Measurements from ENCODE around the gene ICOSLG. TPM values are rescaled to one million over a fixed set of nuclear protein-coding genes. Genes with fewer than 3 reads are reported as not detected.
"Not testable (repeated sequence)": the region's sequence is repeated elsewhere in the genome, so short reads cannot be mapped to it uniquely, and the experiment has no call there.

ICOSLG gene
- polyA plus RNA-seq = 1 to 10 TPM; 2.6 to 3.7 TPM

GRCh38 chr21:44240842-44241241 lies at the start of gene ICOSLG:
Gene ICOSLG (minus strand): TSS chr21:44240943. CDS start chr21:44240817, 126 bp downstream.
- H3K27ac ChIP-seq (ENCODE audit: low read depth in 2 of 2, low read length in 1 of 2); H3K9me3 ChIP-seq (ENCODE audit: control insufficient read depth in 2 of 2, insufficient read depth in 1 of 2, low read depth in 1 of 2, low read length in 1 of 2); H3K36me3 ChIP-seq (ENCODE audit: control insufficient read depth in 2 of 2, insufficient read depth in 2 of 2, low read length in 1 of 2); H3K4me1 ChIP-seq (ENCODE audit: control insufficient read depth in 2 of 2, insufficient read depth in 2 of 2, low read length in 1 of 2); H3K27me3 ChIP-seq (ENCODE audit: control insufficient read depth in 1 of 2, insufficient read depth in 2 of 2, low read length in 2 of 2); H3K4me3 ChIP-seq (ENCODE audit: low read depth in 1 of 2, low read length in 2 of 2): not testable (repeated sequence)
- WGBS, 2 donors = no CpG with 5 or more reads among the region's 53 CpGs

GRCh38 chr21:44289381-44290010 lies 48.8 kb upstream of the ICOSLG start:
- Histone ChIP-seq H3K9me3 (ENCODE audit: control insufficient read depth in 2 of 2, insufficient read depth in 1 of 2, low read depth in 1 of 2, low read length in 1 of 2) (no peaks in the 10 kb centered on the region), H3K36me3 (ENCODE audit: control insufficient read depth in 2 of 2, insufficient read depth in 2 of 2, low read length in 1 of 2) (no peaks in the 10 kb centered on the region), H3K4me3 (ENCODE audit: low read depth in 1 of 2, low read length in 2 of 2) (no peak overlapping the region), H3K27ac (ENCODE audit: low read depth in 2 of 2, low read length in 1 of 2) (no peak overlapping the region), H3K27me3 (ENCODE audit: control insufficient read depth in 1 of 2, insufficient read depth in 2 of 2, low read length in 2 of 2) (no peaks in the 10 kb centered on the region), H3K4me1 (ENCODE audit: control insufficient read depth in 2 of 2, insufficient read depth in 2 of 2, low read length in 1 of 2) (peaks cover 0 to 7% of the 10 kb centered on the region in 2 donors)
- 75 to 78% methylated on average over 24 of the region's 24 CpGs for WGBS, 2 donors

- Histone ChIP-seq H3K9me3 (ENCODE audit: control insufficient read depth in 2 of 2, insufficient read depth in 1 of 2, low read depth in 1 of 2, low read length in 1 of 2) (no peaks in the 10 kb centered on the region), H3K4me3 (ENCODE audit: low read depth in 1 of 2, low read length in 2 of 2) (no peak overlapping the region), H3K36me3 (ENCODE audit: control insufficient read depth in 2 of 2, insufficient read depth in 2 of 2, low read length in 1 of 2) (no peaks in the 10 kb centered on the region), H3K27me3 (ENCODE audit: control insufficient read depth in 1 of 2, insufficient read depth in 2 of 2, low read length in 2 of 2) (no peaks in the 10 kb centered on the region), H3K27ac (ENCODE audit: low read depth in 2 of 2, low read length in 1 of 2) (no peak overlapping the region), H3K4me1 (ENCODE audit: control insufficient read depth in 2 of 2, insufficient read depth in 2 of 2, low read length in 1 of 2) (peaks cover 0 to 5% of the 10 kb centered on the region in 2 donors)
- WGBS, 2 donors = 86 to 90% methylated on average over 23 of the region's 23 CpGs
Measured at GRCh38 chr21:44288251-44289110, 47.7 kb upstream of the ICOSLG start.

- H3K4me1 ChIP-seq (ENCODE audit: control insufficient read depth in 2 of 2, insufficient read depth in 2 of 2, low read length in 1 of 2) = peaks cover 0 to 5% of the 10 kb centered on the region in 2 donors
- WGBS, 2 donors = 67 to 68% methylated on average over 31 of the region's 31 CpGs
- H3K27me3 ChIP-seq (ENCODE audit: control insufficient read depth in 1 of 2, insufficient read depth in 2 of 2, low read length in 2 of 2) = no peaks in the 10 kb centered on the region
Measured at GRCh38 chr21:44286716-44287632, 46.2 kb upstream of the ICOSLG start.

GRCh38 chr21:44286086-44286715 lies 45.5 kb upstream of the ICOSLG start:
- H3K4me3 ChIP-seq (ENCODE audit: low read depth in 1 of 2, low read length in 2 of 2) = no peak overlapping the region
- 50 to 51% methylated on average over 18 to 21 of the region's 21 CpGs for WGBS, 2 donors
- no peak overlapping the region for H3K27ac ChIP-seq (ENCODE audit: low read depth in 2 of 2, low read length in 1 of 2)

More at GRCh38 chr21:44286716-44287632, 46.2 kb upstream of the ICOSLG start:
- H3K9me3 ChIP-seq (ENCODE audit: control insufficient read depth in 2 of 2, insufficient read depth in 1 of 2, low read depth in 1 of 2, low read length in 1 of 2) = no peaks in the 10 kb centered on the region
- no peaks in the 10 kb centered on the region for H3K36me3 ChIP-seq (ENCODE audit: control insufficient read depth in 2 of 2, insufficient read depth in 2 of 2, low read length in 1 of 2)
- no peak overlapping the region for H3K4me3 ChIP-seq (ENCODE audit: low read depth in 1 of 2, low read length in 2 of 2)
- H3K27ac ChIP-seq (ENCODE audit: low read depth in 2 of 2, low read length in 1 of 2) = no peak overlapping the region

GRCh38 chr21:44285138-44285992 lies 44.6 kb upstream of the ICOSLG start, which contains the start of gene AIRE:
Gene AIRE (plus strand): TSS chr21:44285876. CDS start chr21:44286007, 131 bp downstream.
- H3K4me3 ChIP-seq (ENCODE audit: low read depth in 1 of 2, low read length in 2 of 2) = no peak within 1 kb of the TSS
- H3K9me3 ChIP-seq (ENCODE audit: control insufficient read depth in 2 of 2, insufficient read depth in 1 of 2, low read depth in 1 of 2, low read length in 1 of 2) = no peaks in the 10 kb centered on the region
- WGBS, 2 donors = 31% methylated on average over 44 to 56 of the region's 56 CpGs
- H3K27me3 ChIP-seq (ENCODE audit: control insufficient read depth in 1 of 2, insufficient read depth in 2 of 2, low read length in 2 of 2) = no peaks in the 10 kb centered on the region
- H3K36me3 ChIP-seq (ENCODE audit: control insufficient read depth in 2 of 2, insufficient read depth in 2 of 2, low read length in 1 of 2) = no peaks in the 10 kb centered on the region
- peaks cover 0 to 5% of the 10 kb centered on the region in 2 donors for H3K4me1 ChIP-seq (ENCODE audit: control insufficient read depth in 2 of 2, insufficient read depth in 2 of 2, low read length in 1 of 2)
- H3K27ac ChIP-seq (ENCODE audit: low read depth in 2 of 2, low read length in 1 of 2) = no peak within 1 kb of the TSS

More at GRCh38 chr21:44286086-44286715, 45.5 kb upstream of the ICOSLG start:
- H3K4me1 ChIP-seq (ENCODE audit: control insufficient read depth in 2 of 2, insufficient read depth in 2 of 2, low read length in 1 of 2) = peaks cover 0 to 5% of the 10 kb centered on the region in 2 donors
- H3K36me3 ChIP-seq (ENCODE audit: control insufficient read depth in 2 of 2, insufficient read depth in 2 of 2, low read length in 1 of 2) = no peaks in the 10 kb centered on the region
- no peaks in the 10 kb centered on the region for H3K27me3 ChIP-seq (ENCODE audit: control insufficient read depth in 1 of 2, insufficient read depth in 2 of 2, low read length in 2 of 2)
- H3K9me3 ChIP-seq (ENCODE audit: control insufficient read depth in 2 of 2, insufficient read depth in 1 of 2, low read depth in 1 of 2, low read length in 1 of 2) = no peaks in the 10 kb centered on the region

GRCh38 chr21:44283948-44284347 lies 43.2 kb upstream of the ICOSLG start:
- H3K27ac ChIP-seq (ENCODE audit: low read depth in 2 of 2, low read length in 1 of 2) = no peak overlapping the region
- no peaks in the 10 kb centered on the region for H3K9me3 ChIP-seq (ENCODE audit: control insufficient read depth in 2 of 2, insufficient read depth in 1 of 2, low read depth in 1 of 2, low read length in 1 of 2)
- no peak overlapping the region for H3K4me3 ChIP-seq (ENCODE audit: low read depth in 1 of 2, low read length in 2 of 2)
- WGBS, 2 donors = 80 to 82% methylated on average over 9 to 11 of the region's 11 CpGs
- peaks cover 0 to 5% of the 10 kb centered on the region in 2 donors for H3K4me1 ChIP-seq (ENCODE audit: control insufficient read depth in 2 of 2, insufficient read depth in 2 of 2, low read length in 1 of 2)
- no peaks in the 10 kb centered on the region for H3K36me3 ChIP-seq (ENCODE audit: control insufficient read depth in 2 of 2, insufficient read depth in 2 of 2, low read length in 1 of 2)
- H3K27me3 ChIP-seq (ENCODE audit: control insufficient read depth in 1 of 2, insufficient read depth in 2 of 2, low read length in 2 of 2) = no peaks in the 10 kb centered on the region

GRCh38 chr21:44283211-44283785 lies 42.6 kb upstream of the ICOSLG start:
- H3K9me3 ChIP-seq (ENCODE audit: control insufficient read depth in 2 of 2, insufficient read depth in 1 of 2, low read depth in 1 of 2, low read length in 1 of 2); H3K27ac ChIP-seq (ENCODE audit: low read depth in 2 of 2, low read length in 1 of 2); H3K36me3 ChIP-seq (ENCODE audit: control insufficient read depth in 2 of 2, insufficient read depth in 2 of 2, low read length in 1 of 2); H3K27me3 ChIP-seq (ENCODE audit: control insufficient read depth in 1 of 2, insufficient read depth in 2 of 2, low read length in 2 of 2); H3K4me1 ChIP-seq (ENCODE audit: control insufficient read depth in 2 of 2, insufficient read depth in 2 of 2, low read length in 1 of 2); H3K4me3 ChIP-seq (ENCODE audit: low read depth in 1 of 2, low read length in 2 of 2): not testable (repeated sequence)
- WGBS, 2 donors = 60 to 63% methylated on average over 11 of the region's 11 CpGs

Data from esophagus (tissue), 2 donors.